PC-3 (cell line): Measurements from ENCODE around the gene SSTR3. TPM values are rescaled to one million over a fixed set of nuclear protein-coding genes. Genes with fewer than 3 reads are reported as not detected.

Experiments
- ATAC-seq: fragments of 200-7000 bp; cut with Tn5 transposase; 2 replicates; pipeline ENCODE4 v1.9.1; 2020; ENCODE audit warnings: mild to moderate bottlenecking, moderate library complexity
- BruUV-seq: library from RNA; stranded (reverse); fragments of 400-500 nt; replicated peaks from 2 replicates; lab custom pipeline; 2021; lab: Mats Ljungman, UMichigan
- CTCF ChIA-PET: fragments of 300-600 bp; sonication (Branson Sonifier 250); formaldehyde crosslinking; loops from one replicate; lab custom pipeline; 2022; ENCODE audit warnings: antibody characterized with exemption; lab: Charles Lee
- POLR2A ChIA-PET: fragments of 300-600 bp; sonication (Branson Sonifier 250); formaldehyde crosslinking; loops from one replicate; lab custom pipeline; 2022; ENCODE audit warnings: antibody characterized with exemption; ENCODE audit not compliant: unreplicated experiment; lab: Charles Lee
- DNase-seq: peaks from one replicate; pipeline ENCODE4 v3.0.0-alpha.2; 2015
- H2AFZ ChIP-seq: fragments of 300-600 bp; sonication (generic); 2 replicates; pipeline ENCODE4 v1.6.0; 2016; ENCODE audit warnings: antibody characterized with exemption, low read length
- H3F3A ChIP-seq: fragments of 300-600 bp; sonication (generic); one replicate; pipeline ENCODE4 v1.6.0; 2017; ENCODE audit warnings: antibody characterized with exemption, low read length, control low read depth, mild to moderate bottlenecking; ENCODE audit not compliant: unreplicated experiment
- H3K27ac ChIP-seq: fragments of 300-600 bp; sonication (generic); 2 replicates; pipeline ENCODE4 v1.5.1; 2016; ENCODE audit warnings: mild to moderate bottlenecking, low read length
- H3K27me3 ChIP-seq: fragments of 300-600 bp; sonication (generic); 2 replicates; pipeline ENCODE4 v1.6.1; 2016; ENCODE audit warnings: low read length, mixed read lengths
- H3K36me3 ChIP-seq: fragments of 300-600 bp; sonication (generic); 2 replicates; pipeline ENCODE4 v1.6.1; 2016; ENCODE audit warnings: low read depth, mixed run types, low read length, mixed read lengths
- H3K4me1 ChIP-seq: fragments of 300-600 bp; sonication (generic); 2 replicates; pipeline ENCODE4 v1.5.1; 2016; ENCODE audit warnings: low read length; ENCODE audit not compliant: insufficient read depth
- H3K4me2 ChIP-seq: fragments of 300-600 bp; sonication (generic); 2 replicates; pipeline ENCODE4 v1.6.0; 2016; ENCODE audit warnings: low read length
- H3K4me3 ChIP-seq: fragments of 300-600 bp; sonication (generic); 2 replicates; pipeline ENCODE4 v1.5.1; 2016; ENCODE audit warnings: mild to moderate bottlenecking, low read length, mixed read lengths
- H3K79me2 ChIP-seq: fragments of 300-600 bp; sonication (generic); 2 replicates; pipeline ENCODE4 v1.6.1; 2017; ENCODE audit warnings: low read length, mixed read lengths
- H3K9ac ChIP-seq: fragments of 300-600 bp; sonication (generic); 2 replicates; pipeline ENCODE4 v1.6.0; 2016; ENCODE audit warnings: mild to moderate bottlenecking, low read length
- H3K9me2 ChIP-seq: fragments of 300-600 bp; sonication (generic); replicated peaks from 2 replicates; pipeline ENCODE4 v1.6.1; 2016; ENCODE audit warnings: mixed run types, low read length, mixed read lengths
- H3K9me3 ChIP-seq: fragments of 300-600 bp; sonication (generic); 2 replicates; pipeline ENCODE4 v1.6.1; 2016; ENCODE audit warnings: low read length, mixed read lengths
- H4K20me1 ChIP-seq: fragments of 300-600 bp; sonication (generic); 2 replicates; pipeline ENCODE4 v1.6.1; 2016; ENCODE audit warnings: low read length, mixed read lengths
- CTCF ChIP-seq: fragments of 300-600 bp; sonication (generic); conservative IDR thresholded peaks from 2 replicates; pipeline ENCODE4 v1.5.1; 2017; ENCODE audit warnings: antibody characterized with exemption, low read depth, mild to moderate bottlenecking, low read length
- EZH2 ChIP-seq: fragments of 300-600 bp; sonication (generic); IDR thresholded peaks from one replicate; pipeline ENCODE4 v1.6.1; 2017; ENCODE audit warnings: antibody characterized with exemption, mild to moderate bottlenecking, low read length; ENCODE audit not compliant: unreplicated experiment
- EZH2phosphoT487 ChIP-seq: fragments of 300-600 bp; sonication (generic); IDR thresholded peaks from 2 replicates; pipeline ENCODE4 v1.6.1; 2018; ENCODE audit warnings: mild to moderate bottlenecking, antibody characterized with exemption, low read length, borderline replicate concordance
- intact Hi-C: fragments of 100-400 bp; cut with micrococcal nuclease; formaldehyde crosslinking; loops from 2 replicates; pipeline ENCODE4 v1.9.0; 2023
- total RNA-seq: library from RNA; depleted of rRNA; stranded (reverse); fragments of >200 nt; gene quantifications from 2 replicates; pipeline ENCODE4 v1.2.3, GENCODE V29; 2014

SSTR3 gene
- total RNA-seq, 1 experiment from 2014 or later = 0.55 TPM

GRCh38 chr22:37243402-37244113, 31.3 kb upstream of the SSTR3 start:
- H3K79me2 ChIP-seq = peaks cover 24% of the 10 kb centered on the region
- no peaks in the 10 kb centered on the region for H3K9me3 ChIP-seq
- peaks cover 25% of the 10 kb centered on the region for H3K4me1 ChIP-seq
- no peaks in the 10 kb centered on the region for H3F3A ChIP-seq
- no peaks in the 10 kb centered on the region for H3K27me3 ChIP-seq
- peak overlapping the region; percentile 93 for H3K4me3 ChIP-seq
- H3K27ac ChIP-seq = peak overlapping the region; percentile 50
- ATAC-seq = no peak
- TF ChIP-seq CTCF = no peak
- no peaks in the 10 kb centered on the region for H3K36me3 ChIP-seq
- TSS peak; percentile 38 for BruUV-seq
- ChIA-PET CTCF (interaction anchor here (0.9 to 1.5 kb wide), 2 partner anchors 15 to 16 kb away, joined by 4 read pairs; no protein-coding TSS in a partner anchor), POLR2A (no interaction called here)
- no peaks in the 10 kb centered on the region for H3K9me2 ChIP-seq
- no peak for DNase-seq
- H3K9ac ChIP-seq = peak overlapping the region; percentile 72
- peak overlapping the region; percentile 58 for H2AFZ ChIP-seq
- H4K20me1 ChIP-seq = no peaks in the 10 kb centered on the region
- intact Hi-C loops = no loop called here
- H3K4me2 ChIP-seq = peak overlapping the region; percentile 95

GRCh38 chr22:37242395-37242918, 30.2 kb upstream of the SSTR3 start:
- Histone ChIP-seq H3F3A (no peaks in the 10 kb centered on the region), H3K4me2 (peak overlapping the region; percentile 95), H3K4me1 (peaks cover 18% of the 10 kb centered on the region), H3K79me2 (peaks cover 24% of the 10 kb centered on the region), H2AFZ (no peak overlapping the region), H3K4me3 (peak overlapping the region; percentile 93; the same call in 1 of the 2 replicates), H3K9me3 (no peaks in the 10 kb centered on the region), H3K27ac (peak overlapping the region; percentile 50), H3K9ac (no peak overlapping the region; the same call in 1 of the 2 replicates), H3K36me3 (no peaks in the 10 kb centered on the region; the same call in 1 of the 2 replicates), H4K20me1 (no peaks in the 10 kb centered on the region), H3K9me2 (no peaks in the 10 kb centered on the region), H3K27me3 (no peaks in the 10 kb centered on the region)
- DNase-seq (peak; percentile 51), ATAC-seq (peak; percentile 75)
- POLR2A ChIA-PET = interaction anchor here (0.7 kb wide), 1 partner anchor 207 kb away, joined by 4 read pairs; no protein-coding TSS in a partner anchor
- no TSS peak for BruUV-seq
- intact Hi-C loops = no loop called here
- CTCF ChIA-PET = interaction anchor here (1.5 kb wide), 1 partner anchor 17 kb away, joined by 4 read pairs; no protein-coding TSS in a partner anchor
- no peak for TF ChIP-seq EZH2
- TF ChIP-seq CTCF = no peak
- no peak for TF ChIP-seq EZH2phosphoT487
